WTC11 (cell line): Measurements from ENCODE around the gene RTKN2.

ENCODE experiments used
- CBFB ChIP-seq: sonication (generic); formaldehyde crosslinking; IDR thresholded peaks from 2 replicates; pipeline ENCODE4 v1.8.1; 2022; ENCODE audit warnings: mild to moderate bottlenecking, low read depth, missing genetic modification reagents
- JUN ChIP-seq: sonication (generic); formaldehyde crosslinking; IDR thresholded peaks from 2 replicates; pipeline ENCODE4 v1.8.0; 2023; ENCODE audit warnings: mild to moderate bottlenecking, missing genetic modification reagents
- TP53 ChIP-seq: sonication (generic); formaldehyde crosslinking; IDR thresholded peaks from 2 replicates; pipeline ENCODE4 v1.8.1; 2023; ENCODE audit warnings: mild to moderate bottlenecking, missing genetic modification reagents
- TF ChIP-seq, protein P1 (sequence below): sonication (generic); formaldehyde crosslinking; IDR thresholded peaks from 2 replicates; pipeline ENCODE4 v1.8.1; 2023; ENCODE audit warnings: mild to moderate bottlenecking, missing genetic modification reagents, moderate library complexity
- TF ChIP-seq, protein P2 (sequence below): fragments of 200-600 bp; IDR thresholded peaks from 2 replicates; pipeline ENCODE4 v1.8.0; 2022; ENCODE audit warnings: antibody characterized with exemption
- TF ChIP-seq, protein P3 (sequence below): sonication (generic); formaldehyde crosslinking; IDR thresholded peaks from 2 replicates; pipeline ENCODE4 v1.8.0; 2022; ENCODE audit warnings: mild to moderate bottlenecking, missing genetic modification reagents

GRCh38 chr10:62155054-62155680, 113.5 kb downstream of the RTKN2 start:
- TF ChIP-seq, protein P1, sequence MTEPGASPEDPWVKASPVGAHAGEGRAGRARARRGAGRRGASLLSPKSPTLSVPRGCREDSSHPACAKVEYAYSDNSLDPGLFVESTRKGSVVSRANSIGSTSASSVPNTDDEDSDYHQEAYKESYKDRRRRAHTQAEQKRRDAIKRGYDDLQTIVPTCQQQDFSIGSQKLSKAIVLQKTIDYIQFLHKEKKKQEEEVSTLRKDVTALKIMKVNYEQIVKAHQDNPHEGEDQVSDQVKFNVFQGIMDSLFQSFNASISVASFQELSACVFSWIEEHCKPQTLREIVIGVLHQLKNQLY = no peak
- TF ChIP-seq, protein P2, sequence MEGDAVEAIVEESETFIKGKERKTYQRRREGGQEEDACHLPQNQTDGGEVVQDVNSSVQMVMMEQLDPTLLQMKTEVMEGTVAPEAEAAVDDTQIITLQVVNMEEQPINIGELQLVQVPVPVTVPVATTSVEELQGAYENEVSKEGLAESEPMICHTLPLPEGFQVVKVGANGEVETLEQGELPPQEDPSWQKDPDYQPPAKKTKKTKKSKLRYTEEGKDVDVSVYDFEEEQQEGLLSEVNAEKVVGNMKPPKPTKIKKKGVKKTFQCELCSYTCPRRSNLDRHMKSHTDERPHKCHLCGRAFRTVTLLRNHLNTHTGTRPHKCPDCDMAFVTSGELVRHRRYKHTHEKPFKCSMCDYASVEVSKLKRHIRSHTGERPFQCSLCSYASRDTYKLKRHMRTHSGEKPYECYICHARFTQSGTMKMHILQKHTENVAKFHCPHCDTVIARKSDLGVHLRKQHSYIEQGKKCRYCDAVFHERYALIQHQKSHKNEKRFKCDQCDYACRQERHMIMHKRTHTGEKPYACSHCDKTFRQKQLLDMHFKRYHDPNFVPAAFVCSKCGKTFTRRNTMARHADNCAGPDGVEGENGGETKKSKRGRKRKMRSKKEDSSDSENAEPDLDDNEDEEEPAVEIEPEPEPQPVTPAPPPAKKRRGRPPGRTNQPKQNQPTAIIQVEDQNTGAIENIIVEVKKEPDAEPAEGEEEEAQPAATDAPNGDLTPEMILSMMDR = no peak
- TF ChIP-seq CBFB (CRISPR knock-in tag) (no peak), TP53 (CRISPR knock-in tag) (no peak), JUN (no peak)
- TF ChIP-seq, protein P3, sequence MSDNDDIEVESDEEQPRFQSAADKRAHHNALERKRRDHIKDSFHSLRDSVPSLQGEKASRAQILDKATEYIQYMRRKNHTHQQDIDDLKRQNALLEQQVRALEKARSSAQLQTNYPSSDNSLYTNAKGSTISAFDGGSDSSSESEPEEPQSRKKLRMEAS = no peak
